Measurements from ENCODE around the gene FNDC11. TPM values are rescaled to one million over a fixed set of nuclear protein-coding genes. Genes with fewer than 3 reads are reported as not detected.
"Not testable (repeated sequence)": the region's sequence is repeated elsewhere in the genome, so short reads cannot be mapped to it uniquely, and the experiment has no call there.

The FNDC11 gene
- total RNA-seq, 1 donor from 2014 or later, result 0.52 TPM

DNA sequence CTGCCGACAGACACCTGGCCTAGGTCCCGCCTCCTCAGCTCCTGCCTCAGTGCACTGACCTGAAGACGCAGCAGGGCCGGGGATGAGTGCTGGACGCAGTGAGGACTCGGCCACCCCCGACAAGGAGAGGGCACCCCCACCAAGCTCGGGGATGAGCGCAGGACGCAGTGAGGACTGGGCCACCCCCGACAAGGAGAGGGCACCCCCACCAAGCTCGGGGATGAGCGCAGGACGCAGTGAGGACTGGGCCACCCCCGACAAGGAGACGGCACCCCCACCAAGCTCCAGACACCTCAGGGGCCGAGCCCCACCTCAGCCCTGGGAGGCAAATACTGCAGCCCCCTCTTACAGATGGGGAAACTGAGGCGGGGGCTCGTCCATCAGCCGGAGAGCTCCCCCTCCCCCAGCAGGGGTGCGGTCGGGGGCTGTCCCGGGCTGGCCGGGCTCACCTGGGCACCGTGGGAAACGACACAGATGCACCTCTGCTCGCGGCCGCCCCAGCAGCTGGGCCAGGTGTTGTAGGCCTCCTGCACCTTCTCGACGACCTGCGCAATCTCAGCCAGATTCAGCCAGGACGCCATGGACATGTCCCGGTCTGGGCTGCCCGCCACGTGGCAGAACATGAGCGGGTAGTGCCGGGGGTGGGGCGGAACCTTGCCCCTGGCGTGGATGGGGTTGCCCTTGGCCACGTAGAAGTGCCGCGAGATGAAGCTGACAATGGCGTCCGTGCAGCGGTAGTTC is 12.6 kb downstream of the FNDC11 start:
- H3K9ac ChIP-seq (ENCODE audit: low read depth in 1 of 3, low read length in 3 of 3), result no peak overlapping the region
- H3K36me3 ChIP-seq (ENCODE audit: control insufficient read depth in 3 of 3, insufficient read depth in 3 of 3, low read length in 3 of 3), result peaks cover 0 to 4% (median 2%) of the 10 kb centered on the region in 3 donors

DNA sequence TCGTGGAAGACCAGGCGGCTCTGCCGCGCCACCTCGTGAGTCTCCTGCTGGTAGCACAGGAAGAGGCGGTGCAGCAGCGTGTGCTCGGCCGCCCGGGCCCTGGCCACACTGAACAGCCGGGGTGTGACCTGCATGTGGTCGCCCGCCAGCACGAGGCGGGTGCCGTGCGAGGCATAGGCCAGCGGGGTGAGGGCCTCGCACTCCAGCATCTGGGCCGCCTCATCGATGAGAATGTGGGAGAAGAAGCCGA is 13.1 kb downstream of the FNDC11 start:
- H3K36me3 ChIP-seq (ENCODE audit: control insufficient read depth in 3 of 3, insufficient read depth in 3 of 3, low read length in 3 of 3), result peaks cover 0 to 4% (median 0%) of the 10 kb centered on the region in 3 donors
- peaks cover 4 to 11% (median 7%) of the 10 kb centered on the region in 3 donors for H3K27me3 ChIP-seq (ENCODE audit: control insufficient read depth in 3 of 3, insufficient read depth in 3 of 3, low read length in 3 of 3)
- H3K27ac ChIP-seq (ENCODE audit: low read depth, low read length), result no peak overlapping the region
- H3K4me1 ChIP-seq (ENCODE audit: control insufficient read depth in 3 of 3, insufficient read depth in 3 of 3, low read length in 3 of 3), result peaks cover 0 to 10% (median 0%) of the 10 kb centered on the region in 3 donors
- H3K4me3 ChIP-seq (ENCODE audit: low read length in 3 of 3), result no peak overlapping the region
- no peaks in the 10 kb centered on the region for H3K9me3 ChIP-seq (ENCODE audit: control insufficient read depth in 3 of 3, low read length in 3 of 3)
- H3K9ac ChIP-seq (ENCODE audit: low read depth in 1 of 3, low read length in 3 of 3), result no peak overlapping the region

More for the DNA sequence above, 12.6 kb downstream of the FNDC11 start:
- Histone ChIP-seq H3K4me3 (ENCODE audit: low read length in 3 of 3) (no peak overlapping the region), H3K27me3 (ENCODE audit: control insufficient read depth in 3 of 3, insufficient read depth in 3 of 3, low read length in 3 of 3) (peaks cover 4 to 11% (median 4%) of the 10 kb centered on the region in 3 donors), H3K4me1 (ENCODE audit: control insufficient read depth in 3 of 3, insufficient read depth in 3 of 3, low read length in 3 of 3) (peaks cover 0 to 10% (median 0%) of the 10 kb centered on the region in 3 donors), H3K27ac (ENCODE audit: low read depth, low read length) (no peak overlapping the region), H3K9me3 (ENCODE audit: control insufficient read depth in 3 of 3, low read length in 3 of 3) (no peaks in the 10 kb centered on the region)

DNA sequence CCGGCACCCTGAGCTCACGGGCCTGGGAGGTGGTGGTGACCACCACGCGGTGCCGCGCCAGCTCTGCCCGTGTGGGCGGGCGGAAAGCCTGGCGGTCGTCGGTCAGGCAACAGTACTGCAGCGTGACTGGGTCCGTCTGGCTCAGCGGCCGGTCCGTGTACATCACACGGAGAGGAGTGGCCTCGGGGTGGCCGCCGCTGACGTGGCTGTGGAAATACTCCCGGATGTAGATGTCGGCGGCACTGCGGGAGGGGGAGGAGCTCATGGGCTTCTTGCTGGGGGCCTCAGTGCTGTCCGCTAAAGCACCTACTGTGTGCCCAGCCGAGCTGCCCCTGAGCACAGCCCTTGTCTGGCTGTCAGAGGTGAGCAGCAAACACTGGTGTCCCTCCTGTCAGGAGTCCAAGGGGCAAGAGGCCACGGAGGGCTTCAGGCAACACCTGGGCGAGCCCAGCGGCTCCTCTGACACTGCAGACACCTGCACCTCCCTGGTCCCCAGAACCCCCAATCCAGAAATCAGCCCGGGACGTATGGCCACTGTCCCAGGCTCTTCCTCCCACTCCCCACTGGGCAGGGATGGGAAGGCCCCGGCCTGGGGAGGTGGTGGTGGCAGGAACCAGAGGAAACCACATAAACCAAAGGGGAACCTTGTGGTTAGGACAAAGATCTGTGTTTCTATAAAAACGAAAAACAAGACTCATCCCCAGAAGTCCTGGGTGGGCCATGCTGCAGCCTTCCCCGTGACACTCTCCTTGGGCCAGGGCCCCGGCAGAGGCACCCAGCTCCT is 13.6 kb downstream of the FNDC11 start:
- Histone ChIP-seq H3K9me3 (ENCODE audit: control insufficient read depth in 3 of 3, low read length in 3 of 3) (no peaks in the 10 kb centered on the region), H3K27ac (ENCODE audit: low read depth, low read length) (no peak overlapping the region), H3K36me3 (ENCODE audit: control insufficient read depth in 3 of 3, insufficient read depth in 3 of 3, low read length in 3 of 3) (peaks cover 0 to 4% (median 0%) of the 10 kb centered on the region in 3 donors), H3K4me1 (ENCODE audit: control insufficient read depth in 3 of 3, insufficient read depth in 3 of 3, low read length in 3 of 3) (peaks cover 0 to 10% (median 0%) of the 10 kb centered on the region in 3 donors), H3K9ac (ENCODE audit: low read depth in 1 of 3, low read length in 3 of 3) (no peak overlapping the region), H3K4me3 (ENCODE audit: low read length in 3 of 3) (no peak overlapping the region), H3K27me3 (ENCODE audit: control insufficient read depth in 3 of 3, insufficient read depth in 3 of 3, low read length in 3 of 3) (peaks cover 4 to 12% (median 11%) of the 10 kb centered on the region in 3 donors)

DNA sequence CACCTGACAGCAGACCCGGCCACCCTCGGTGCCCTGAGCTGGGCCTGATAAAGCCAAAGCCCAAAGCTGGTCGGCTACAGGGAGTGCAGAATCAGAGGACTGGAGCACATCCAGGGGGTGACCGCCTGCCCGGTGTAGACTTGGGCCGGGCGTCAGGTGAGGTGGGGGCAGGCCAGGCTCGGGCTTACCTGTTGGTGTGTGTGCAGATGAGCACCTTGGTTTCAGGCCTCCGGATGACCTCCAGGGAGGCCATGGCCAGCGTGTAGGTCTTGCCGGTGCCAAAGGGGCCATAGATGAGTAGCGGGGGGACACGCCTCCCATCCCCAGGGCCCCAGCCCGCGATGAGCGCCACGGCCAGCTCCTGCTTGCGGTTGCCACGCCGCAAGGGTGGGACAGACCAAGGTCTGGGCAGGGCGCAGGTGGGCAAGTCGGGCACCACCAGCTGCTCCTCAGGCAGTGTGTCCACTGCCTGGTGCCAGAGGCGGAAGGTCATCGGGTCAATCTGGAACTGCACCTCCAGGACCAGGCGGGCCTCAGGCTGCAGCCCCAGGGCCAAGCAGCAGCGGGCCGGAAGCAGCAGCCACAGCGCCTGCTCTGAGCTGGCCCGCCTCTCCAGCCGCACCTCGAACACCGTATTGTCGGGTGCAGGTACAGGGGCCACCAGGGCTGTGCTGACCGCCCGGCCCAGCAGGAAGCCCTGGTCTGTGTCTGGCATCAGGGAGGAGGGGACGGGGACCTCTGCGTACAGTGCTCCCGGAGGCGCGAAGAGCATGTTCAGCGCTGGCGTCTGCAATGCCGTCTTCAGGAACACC is 14.4 kb downstream of the FNDC11 start:
- Histone ChIP-seq H3K27me3 (ENCODE audit: control insufficient read depth in 3 of 3, insufficient read depth in 3 of 3, low read length in 3 of 3) (peaks cover 10 to 20% (median 18%) of the 10 kb centered on the region in 3 donors), H3K9ac (ENCODE audit: low read depth in 1 of 3, low read length in 3 of 3) (no peak overlapping the region), H3K4me3 (ENCODE audit: low read length in 3 of 3) (no peak overlapping the region), H3K4me1 (ENCODE audit: control insufficient read depth in 3 of 3, insufficient read depth in 3 of 3, low read length in 3 of 3) (peaks cover 6 to 17% (median 7%) of the 10 kb centered on the region in 3 donors), H3K36me3 (ENCODE audit: control insufficient read depth in 3 of 3, insufficient read depth in 3 of 3, low read length in 3 of 3) (peaks cover 0 to 3% (median 0%) of the 10 kb centered on the region in 3 donors), H3K9me3 (ENCODE audit: control insufficient read depth in 3 of 3, low read length in 3 of 3) (no peaks in the 10 kb centered on the region), H3K27ac (ENCODE audit: low read depth, low read length) (no peak overlapping the region)

DNA sequence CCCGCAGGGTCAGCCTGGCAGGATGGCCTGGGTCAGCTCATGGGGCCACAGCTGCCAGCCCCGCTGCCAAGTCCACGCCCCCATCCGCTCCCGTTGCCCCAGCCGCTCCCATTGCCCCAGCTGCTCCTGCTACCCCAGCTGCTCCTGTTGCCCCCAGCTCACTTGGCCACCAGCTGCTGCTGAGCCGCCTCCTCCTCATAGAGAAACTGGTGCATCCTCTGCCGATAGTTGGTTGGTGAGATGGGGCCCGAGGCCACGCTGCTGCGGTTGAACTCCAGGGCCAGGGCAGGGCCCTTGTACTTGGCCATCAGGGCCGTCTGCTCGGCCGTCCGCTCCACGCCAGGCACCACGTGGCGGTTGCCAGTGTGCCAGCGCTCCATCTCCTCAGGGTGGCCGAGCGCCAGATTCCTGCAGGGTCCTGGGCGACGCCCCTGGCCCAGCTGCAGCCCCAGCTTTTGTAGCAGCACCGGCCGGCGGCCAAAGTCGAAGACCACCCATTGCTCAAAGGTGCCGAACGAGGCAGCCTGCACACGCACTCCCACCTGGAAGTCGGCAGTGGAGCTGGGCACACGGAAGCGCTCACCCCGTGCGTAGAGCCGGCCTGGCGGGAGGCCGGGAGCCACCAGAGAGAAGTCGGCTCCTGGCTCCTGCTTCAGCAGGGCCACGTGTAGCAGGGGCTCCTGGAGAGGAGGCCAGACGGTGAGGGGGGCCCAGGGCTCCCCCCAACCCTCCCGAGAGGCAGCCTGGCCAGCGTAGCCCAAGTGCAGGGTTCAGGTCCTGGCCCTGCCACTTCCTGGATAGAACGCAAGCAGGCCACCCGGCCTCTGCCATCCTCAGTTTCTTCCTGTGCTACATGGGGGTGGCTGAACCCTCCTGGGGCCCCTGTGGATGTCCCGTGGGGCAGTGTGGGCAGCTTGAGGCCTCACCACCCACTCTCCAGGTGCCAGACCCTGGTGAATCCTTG is 15.3 kb downstream of the FNDC11 start:
- Histone ChIP-seq H3K36me3 (ENCODE audit: control insufficient read depth in 3 of 3, insufficient read depth in 3 of 3, low read length in 3 of 3) (peaks cover 0 to 1% (median 0%) of the 10 kb centered on the region in 3 donors), H3K4me1 (ENCODE audit: control insufficient read depth in 3 of 3, insufficient read depth in 3 of 3, low read length in 3 of 3) (peaks cover 8 to 21% (median 11%) of the 10 kb centered on the region in 3 donors), H3K4me3 (ENCODE audit: low read length in 3 of 3) (no peak overlapping the region), H3K9me3 (ENCODE audit: control insufficient read depth in 3 of 3, low read length in 3 of 3) (no peaks in the 10 kb centered on the region), H3K9ac (ENCODE audit: low read depth in 1 of 3, low read length in 3 of 3) (no peak overlapping the region), H3K27me3 (ENCODE audit: control insufficient read depth in 3 of 3, insufficient read depth in 3 of 3, low read length in 3 of 3) (peaks cover 11 to 24% (median 21%) of the 10 kb centered on the region in 3 donors), H3K27ac (ENCODE audit: low read depth, low read length) (no peak overlapping the region)

DNA sequence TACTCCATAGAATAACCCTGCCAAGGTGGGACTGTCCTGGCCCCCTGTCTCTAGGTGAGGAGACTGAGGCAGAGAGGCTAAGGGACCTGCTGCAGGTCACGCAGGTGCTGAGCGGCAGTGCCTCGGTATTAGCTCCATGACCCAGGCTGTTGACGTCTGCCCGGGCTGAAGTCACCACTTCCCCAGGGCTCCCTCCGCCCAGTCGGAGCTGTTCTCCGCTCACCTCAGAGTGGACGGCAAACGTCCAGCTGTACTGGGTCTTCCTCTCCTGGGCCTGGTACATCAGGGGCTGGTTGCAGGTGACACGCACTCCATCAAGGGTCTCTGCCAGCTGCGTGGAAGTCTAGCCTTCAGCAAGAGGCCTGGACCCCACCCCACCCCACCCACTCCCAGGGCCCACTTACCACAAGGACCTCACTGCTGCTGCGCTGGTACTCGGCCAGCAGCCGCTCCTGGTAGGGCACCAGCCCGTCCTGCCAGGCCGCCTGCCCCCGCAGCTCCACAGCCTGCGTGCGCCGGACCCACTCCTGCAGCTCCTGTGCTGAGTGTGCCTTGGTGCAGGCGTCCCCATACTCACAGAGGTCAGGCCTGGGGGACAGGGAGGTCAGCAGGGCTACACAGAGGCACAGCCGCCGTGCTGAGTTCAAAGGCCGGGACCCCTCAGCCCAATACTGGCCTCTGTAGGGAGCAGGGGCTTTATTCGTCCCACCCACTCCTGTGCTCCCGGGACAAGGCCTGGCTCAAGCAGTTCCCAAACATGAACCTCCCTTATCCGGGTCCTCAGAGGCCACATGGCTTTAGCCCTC is 16.5 kb downstream of the FNDC11 start:
- Histone ChIP-seq H3K36me3 (ENCODE audit: control insufficient read depth in 3 of 3, insufficient read depth in 3 of 3, low read length in 3 of 3) (no peaks in the 10 kb centered on the region), H3K4me1 (ENCODE audit: control insufficient read depth in 3 of 3, insufficient read depth in 3 of 3, low read length in 3 of 3) (peaks cover 10 to 24% (median 11%) of the 10 kb centered on the region in 3 donors), H3K27me3 (ENCODE audit: control insufficient read depth in 3 of 3, insufficient read depth in 3 of 3, low read length in 3 of 3) (peaks cover 11 to 32% (median 21%) of the 10 kb centered on the region in 3 donors), H3K9ac (ENCODE audit: low read depth in 1 of 3, low read length in 3 of 3) (no peak overlapping the region), H3K4me3 (ENCODE audit: low read length in 3 of 3) (no peak overlapping the region), H3K27ac (ENCODE audit: low read depth, low read length) (no peak overlapping the region), H3K9me3 (ENCODE audit: control insufficient read depth in 3 of 3, low read length in 3 of 3) (no peaks in the 10 kb centered on the region)

DNA sequence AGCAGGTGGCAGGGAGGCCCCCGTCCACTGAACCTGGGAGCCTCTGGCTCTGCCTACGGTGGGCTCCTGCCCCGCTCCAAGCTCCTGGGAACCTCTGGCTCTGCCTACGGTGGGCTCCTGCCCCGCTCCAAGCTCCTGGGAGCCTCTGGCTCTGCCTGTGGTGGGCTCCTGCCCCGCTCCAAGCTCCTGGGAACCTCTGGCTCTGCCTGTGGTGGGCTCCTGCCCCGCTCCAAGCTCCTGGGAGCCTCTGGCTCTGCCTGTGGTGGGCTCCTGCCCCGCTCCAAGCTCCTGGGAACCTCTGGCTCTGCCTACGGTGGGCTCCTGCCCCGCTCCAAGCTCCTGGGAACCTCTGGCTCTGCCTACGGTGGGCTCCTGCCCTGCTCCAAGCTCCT is 17.1 kb downstream of the FNDC11 start:
- not testable (repeated sequence) for H3K36me3 ChIP-seq (ENCODE audit: control insufficient read depth in 3 of 3, insufficient read depth in 3 of 3, low read length in 3 of 3); H3K27ac ChIP-seq (ENCODE audit: low read depth, low read length); H3K9ac ChIP-seq (ENCODE audit: low read depth in 1 of 3, low read length in 3 of 3); H3K4me3 ChIP-seq (ENCODE audit: low read length in 3 of 3); H3K9me3 ChIP-seq (ENCODE audit: control insufficient read depth in 3 of 3, low read length in 3 of 3)
- H3K27me3 ChIP-seq (ENCODE audit: control insufficient read depth in 3 of 3, insufficient read depth in 3 of 3, low read length in 3 of 3), result peaks cover 11 to 32% (median 21%) of the 10 kb centered on the region in 3 donors
- peaks cover 10 to 24% (median 11%) of the 10 kb centered on the region in 3 donors for H3K4me1 ChIP-seq (ENCODE audit: control insufficient read depth in 3 of 3, insufficient read depth in 3 of 3, low read length in 3 of 3)

DNA sequence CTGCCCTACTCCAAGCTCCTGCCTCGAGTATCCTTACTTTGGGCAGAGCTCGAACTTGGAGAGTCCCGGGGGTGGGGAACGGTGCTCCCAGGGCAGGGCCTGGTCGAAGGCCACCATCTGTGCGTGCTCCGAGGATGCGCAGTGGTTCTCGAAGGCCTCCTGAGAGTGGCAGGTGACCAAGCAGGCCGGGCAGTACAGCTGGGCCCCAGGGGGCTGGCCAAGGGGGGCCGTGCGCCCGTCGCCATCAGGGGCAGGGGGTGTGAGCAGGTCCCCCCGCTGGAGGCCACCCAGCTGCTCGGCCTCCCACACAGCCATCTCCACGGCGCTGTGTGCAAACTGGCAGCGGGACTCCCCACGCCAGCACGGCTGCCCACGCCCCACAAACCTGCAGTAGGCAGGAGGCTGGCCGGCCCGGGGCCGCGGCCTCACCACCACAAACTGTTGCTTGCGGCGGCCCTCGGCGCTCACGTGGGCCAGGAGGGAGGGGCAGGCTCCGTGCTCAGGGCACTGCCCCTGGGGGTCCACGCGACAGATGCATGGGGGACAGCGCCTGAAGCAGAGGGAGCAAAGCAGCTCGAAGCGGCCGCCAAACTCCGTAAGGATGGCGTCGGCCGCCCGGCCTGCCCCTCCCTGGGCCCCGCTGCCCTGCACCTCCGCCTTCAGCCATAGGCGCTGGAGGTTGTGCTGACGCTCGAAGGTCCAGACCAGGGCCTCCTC is 18.3 kb downstream of the FNDC11 start:
- Histone ChIP-seq H3K27me3 (ENCODE audit: control insufficient read depth in 3 of 3, insufficient read depth in 3 of 3, low read length in 3 of 3) (peaks cover 11 to 32% (median 21%) of the 10 kb centered on the region in 3 donors), H3K9ac (ENCODE audit: low read depth in 1 of 3, low read length in 3 of 3) (no peak overlapping the region), H3K27ac (ENCODE audit: low read depth, low read length) (no peak overlapping the region), H3K9me3 (ENCODE audit: control insufficient read depth in 3 of 3, low read length in 3 of 3) (no peaks in the 10 kb centered on the region), H3K36me3 (ENCODE audit: control insufficient read depth in 3 of 3, insufficient read depth in 3 of 3, low read length in 3 of 3) (no peaks in the 10 kb centered on the region), H3K4me1 (ENCODE audit: control insufficient read depth in 3 of 3, insufficient read depth in 3 of 3, low read length in 3 of 3) (peaks cover 11 to 24% (median 12%) of the 10 kb centered on the region in 3 donors), H3K4me3 (ENCODE audit: low read length in 3 of 3) (no peak overlapping the region)
